HEK293 (cell line): ENCODE measurements around the gene SSPN.

Experiments
- GLI2 ChIP-seq: fragments of 450-650 bp; formaldehyde crosslinking; IDR thresholded peaks from 2 replicates; pipeline ENCODE4; 2017; ENCODE audit warnings: missing biosample characterization, missing genetic modification characterization, low read depth, borderline replicate concordance
- HOXD13 ChIP-seq: sonication (generic); formaldehyde crosslinking; IDR thresholded peaks from 2 replicates; pipeline ENCODE4 v1.8.0; 2022; ENCODE audit warnings: missing genetic modification reagents, borderline replicate concordance
- KLF8 ChIP-seq: fragments of 450-650 bp; formaldehyde crosslinking; IDR thresholded peaks from 2 replicates; pipeline ENCODE4 v1.5.1; 2016; ENCODE audit warnings: missing biosample characterization, missing genetic modification characterization
- OVOL3 ChIP-seq: fragments of 450-650 bp; formaldehyde crosslinking; IDR thresholded peaks from 2 replicates; pipeline ENCODE4 v1.5.1; 2016; ENCODE audit warnings: missing biosample characterization, missing genetic modification characterization
- SP2 ChIP-seq: fragments of 450-650 bp; formaldehyde crosslinking; IDR thresholded peaks from 2 replicates; pipeline ENCODE4 v1.5.1; 2016; ENCODE audit warnings: missing biosample characterization, missing genetic modification characterization
- YY2 ChIP-seq: fragments of 450-650 bp; formaldehyde crosslinking; IDR thresholded peaks from 2 replicates; pipeline ENCODE4 v1.5.1; 2016; ENCODE audit warnings: missing biosample characterization, missing genetic modification characterization
- ZBTB1 ChIP-seq: fragments of 450-650 bp; formaldehyde crosslinking; IDR thresholded peaks from 2 replicates; pipeline ENCODE4 v1.5.1; 2016; ENCODE audit warnings: missing biosample characterization, missing genetic modification characterization
- ZBTB21 ChIP-seq: fragments of 450-650 bp; formaldehyde crosslinking; IDR thresholded peaks from 2 replicates; pipeline ENCODE4 v1.5.1; 2017; ENCODE audit warnings: missing biosample characterization, missing genetic modification characterization
- ZBTB8A ChIP-seq: fragments of 450-650 bp; formaldehyde crosslinking; IDR thresholded peaks from 2 replicates; pipeline ENCODE4 v1.5.1; 2016; ENCODE audit warnings: missing biosample characterization, missing genetic modification characterization
- ZFP3 ChIP-seq: fragments of 450-650 bp; formaldehyde crosslinking; IDR thresholded peaks from 2 replicates; pipeline ENCODE4 v1.5.1; 2016; ENCODE audit warnings: low read depth, missing biosample characterization, missing genetic modification characterization
- ZNF10 ChIP-seq: fragments of 450-650 bp; formaldehyde crosslinking; IDR thresholded peaks from 2 replicates; pipeline ENCODE4 v1.5.1; 2017; ENCODE audit warnings: missing biosample characterization, missing genetic modification characterization
- ZNF133 ChIP-seq: fragments of 450-650 bp; formaldehyde crosslinking; IDR thresholded peaks from 2 replicates; pipeline ENCODE4 v1.5.1; 2016; ENCODE audit warnings: missing biosample characterization, missing genetic modification characterization
- ZNF184 ChIP-seq: fragments of 450-650 bp; IDR thresholded peaks from 2 replicates; pipeline ENCODE4 v1.5.1; 2018; ENCODE audit warnings: missing biosample characterization, mild to moderate bottlenecking, missing genetic modification characterization
- ZNF19 ChIP-seq: fragments of 450-650 bp; formaldehyde crosslinking; IDR thresholded peaks from 2 replicates; pipeline ENCODE4; 2016; ENCODE audit warnings: missing biosample characterization, missing genetic modification characterization, low read depth
- ZNF223 ChIP-seq: fragments of 450-650 bp; formaldehyde crosslinking; IDR thresholded peaks from 2 replicates; pipeline ENCODE4 v1.5.1; 2016; ENCODE audit warnings: missing biosample characterization, missing genetic modification characterization
- ZNF266 ChIP-seq: fragments of 450-650 bp; formaldehyde crosslinking; IDR thresholded peaks from 2 replicates; pipeline ENCODE4 v1.5.1; 2016; ENCODE audit warnings: missing biosample characterization, missing genetic modification characterization, low read depth
- ZNF311 ChIP-seq: fragments of 450-650 bp; formaldehyde crosslinking; IDR thresholded peaks from 2 replicates; pipeline ENCODE4 v1.5.1; 2017; ENCODE audit warnings: missing biosample characterization, missing genetic modification characterization, borderline replicate concordance
- ZNF521 ChIP-seq: fragments of 450-650 bp; formaldehyde crosslinking; IDR thresholded peaks from 2 replicates; pipeline ENCODE4 v1.5.1; 2017; ENCODE audit warnings: missing biosample characterization, mild to moderate bottlenecking, missing genetic modification characterization
- ZNF561 ChIP-seq: fragments of 450-650 bp; IDR thresholded peaks from 2 replicates; pipeline ENCODE4 v1.5.1; 2018; ENCODE audit warnings: missing biosample characterization, missing genetic modification characterization, borderline replicate concordance
- ZNF658 ChIP-seq: fragments of 450-650 bp; formaldehyde crosslinking; IDR thresholded peaks from 2 replicates; pipeline ENCODE4; 2016; ENCODE audit warnings: missing biosample characterization, missing genetic modification characterization
- ZNF701 ChIP-seq: fragments of 450-650 bp; formaldehyde crosslinking; IDR thresholded peaks from 2 replicates; pipeline ENCODE4 v1.5.1; 2016; ENCODE audit warnings: missing biosample characterization, missing genetic modification characterization
- ZNF830 ChIP-seq: fragments of 450-650 bp; IDR thresholded peaks from 2 replicates; pipeline ENCODE4 v1.5.0; 2018; ENCODE audit warnings: missing biosample characterization, missing genetic modification characterization, low read depth, mild to moderate bottlenecking, moderate library complexity
- ZSCAN16 ChIP-seq: fragments of 450-650 bp; formaldehyde crosslinking; IDR thresholded peaks from 2 replicates; pipeline ENCODE4 v1.5.1; 2016; ENCODE audit warnings: missing biosample characterization, missing genetic modification characterization
- ZSCAN23 ChIP-seq: fragments of 450-650 bp; formaldehyde crosslinking; IDR thresholded peaks from 2 replicates; pipeline ENCODE4 v1.5.1; 2016; ENCODE audit warnings: missing biosample characterization, missing genetic modification characterization
- TF ChIP-seq, protein P1 (sequence below): fragments of 450-650 bp; formaldehyde crosslinking; IDR thresholded peaks from 2 replicates; pipeline ENCODE4 v1.5.1; 2016; ENCODE audit warnings: missing biosample characterization, missing genetic modification characterization, borderline replicate concordance
- TF ChIP-seq, protein P2 (sequence below): fragments of 450-650 bp; formaldehyde crosslinking; IDR thresholded peaks from 2 replicates; pipeline ENCODE4 v1.5.1; 2017; ENCODE audit warnings: missing biosample characterization, missing genetic modification characterization
- TF ChIP-seq, protein P3 (sequence below): sonication (generic); formaldehyde crosslinking; IDR thresholded peaks from 2 replicates; pipeline ENCODE4 v1.8.1; 2022; ENCODE audit warnings: mild to moderate bottlenecking, moderate library complexity, missing genetic modification reagents
- TF ChIP-seq, protein P4 (sequence below): fragments of 450-650 bp; formaldehyde crosslinking; IDR thresholded peaks from 2 replicates; pipeline ENCODE4; 2016; ENCODE audit warnings: missing biosample characterization, missing genetic modification characterization
- TF ChIP-seq, protein P5 (sequence below): fragments of 450-650 bp; formaldehyde crosslinking; IDR thresholded peaks from 2 replicates; pipeline ENCODE4 v1.5.1; 2016; ENCODE audit warnings: missing biosample characterization, missing genetic modification characterization

The SSPN gene

DNA sequence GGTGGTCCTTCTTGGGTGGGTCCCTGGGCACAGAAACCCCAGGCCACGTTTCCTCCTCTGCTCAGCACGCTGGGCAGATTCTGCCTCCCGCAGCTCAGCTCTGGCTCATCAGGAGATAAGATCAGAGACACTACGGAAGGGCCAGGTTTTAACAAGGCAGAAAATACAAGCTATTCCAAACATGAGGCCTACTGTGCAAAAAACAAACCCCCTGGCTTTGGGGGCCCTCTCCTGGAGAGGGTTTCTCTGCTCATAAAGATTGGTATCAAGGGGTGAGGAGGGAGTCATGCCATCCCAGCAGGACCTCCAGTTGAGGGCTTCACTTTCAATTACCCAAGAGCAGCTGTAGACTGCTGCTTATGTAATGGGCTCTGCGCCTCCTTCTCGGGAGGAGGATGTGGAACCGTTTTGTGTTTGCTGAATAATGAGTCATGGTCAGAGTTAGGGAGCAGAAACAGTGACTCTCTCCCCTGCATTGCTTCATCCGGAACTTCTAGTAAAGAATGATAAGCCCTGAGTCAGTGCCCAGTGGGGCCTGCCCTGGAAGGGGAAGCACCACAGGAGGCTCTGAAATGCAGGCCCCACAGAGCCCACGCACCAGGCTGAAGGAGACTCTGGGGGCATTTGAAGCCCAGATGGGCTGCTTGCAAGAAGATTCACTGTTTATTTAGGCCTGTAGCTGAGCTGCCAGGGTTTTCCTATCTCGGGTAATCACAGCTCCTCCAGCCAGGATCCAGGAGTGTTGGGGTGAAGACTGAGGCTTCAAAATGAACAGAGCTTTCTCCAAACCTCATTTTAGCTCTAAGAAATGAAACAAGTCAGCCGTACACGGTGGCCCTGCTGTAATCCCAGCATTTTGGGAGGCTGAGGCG lies 79.3 kb downstream of the SSPN start (continued):
- TF ChIP-seq, protein P1, sequence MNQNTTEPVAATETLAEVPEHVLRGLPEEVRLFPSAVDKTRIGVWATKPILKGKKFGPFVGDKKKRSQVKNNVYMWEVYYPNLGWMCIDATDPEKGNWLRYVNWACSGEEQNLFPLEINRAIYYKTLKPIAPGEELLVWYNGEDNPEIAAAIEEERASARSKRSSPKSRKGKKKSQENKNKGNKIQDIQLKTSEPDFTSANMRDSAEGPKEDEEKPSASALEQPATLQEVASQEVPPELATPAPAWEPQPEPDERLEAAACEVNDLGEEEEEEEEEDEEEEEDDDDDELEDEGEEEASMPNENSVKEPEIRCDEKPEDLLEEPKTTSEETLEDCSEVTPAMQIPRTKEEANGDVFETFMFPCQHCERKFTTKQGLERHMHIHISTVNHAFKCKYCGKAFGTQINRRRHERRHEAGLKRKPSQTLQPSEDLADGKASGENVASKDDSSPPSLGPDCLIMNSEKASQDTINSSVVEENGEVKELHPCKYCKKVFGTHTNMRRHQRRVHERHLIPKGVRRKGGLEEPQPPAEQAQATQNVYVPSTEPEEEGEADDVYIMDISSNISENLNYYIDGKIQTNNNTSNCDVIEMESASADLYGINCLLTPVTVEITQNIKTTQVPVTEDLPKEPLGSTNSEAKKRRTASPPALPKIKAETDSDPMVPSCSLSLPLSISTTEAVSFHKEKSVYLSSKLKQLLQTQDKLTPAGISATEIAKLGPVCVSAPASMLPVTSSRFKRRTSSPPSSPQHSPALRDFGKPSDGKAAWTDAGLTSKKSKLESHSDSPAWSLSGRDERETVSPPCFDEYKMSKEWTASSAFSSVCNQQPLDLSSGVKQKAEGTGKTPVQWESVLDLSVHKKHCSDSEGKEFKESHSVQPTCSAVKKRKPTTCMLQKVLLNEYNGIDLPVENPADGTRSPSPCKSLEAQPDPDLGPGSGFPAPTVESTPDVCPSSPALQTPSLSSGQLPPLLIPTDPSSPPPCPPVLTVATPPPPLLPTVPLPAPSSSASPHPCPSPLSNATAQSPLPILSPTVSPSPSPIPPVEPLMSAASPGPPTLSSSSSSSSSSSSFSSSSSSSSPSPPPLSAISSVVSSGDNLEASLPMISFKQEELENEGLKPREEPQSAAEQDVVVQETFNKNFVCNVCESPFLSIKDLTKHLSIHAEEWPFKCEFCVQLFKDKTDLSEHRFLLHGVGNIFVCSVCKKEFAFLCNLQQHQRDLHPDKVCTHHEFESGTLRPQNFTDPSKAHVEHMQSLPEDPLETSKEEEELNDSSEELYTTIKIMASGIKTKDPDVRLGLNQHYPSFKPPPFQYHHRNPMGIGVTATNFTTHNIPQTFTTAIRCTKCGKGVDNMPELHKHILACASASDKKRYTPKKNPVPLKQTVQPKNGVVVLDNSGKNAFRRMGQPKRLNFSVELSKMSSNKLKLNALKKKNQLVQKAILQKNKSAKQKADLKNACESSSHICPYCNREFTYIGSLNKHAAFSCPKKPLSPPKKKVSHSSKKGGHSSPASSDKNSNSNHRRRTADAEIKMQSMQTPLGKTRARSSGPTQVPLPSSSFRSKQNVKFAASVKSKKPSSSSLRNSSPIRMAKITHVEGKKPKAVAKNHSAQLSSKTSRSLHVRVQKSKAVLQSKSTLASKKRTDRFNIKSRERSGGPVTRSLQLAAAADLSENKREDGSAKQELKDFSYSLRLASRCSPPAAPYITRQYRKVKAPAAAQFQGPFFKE (tag by site-specific recombination), result no peak
- TF ChIP-seq ZNF133 (tag by site-specific recombination) (no peak), ZNF184 (tag by site-specific recombination) (peak; percentile 87), ZNF521 (no peak), SP2 (tag by site-specific recombination) (peak; percentile 38), ZNF311 (tag by site-specific recombination) (no peak), ZBTB8A (tag by site-specific recombination) (peak; percentile 95), YY2 (tag by site-specific recombination) (no peak), ZBTB1 (tag by site-specific recombination) (no peak), HOXD13 (no peak), GLI2 (peak; percentile 77; the same call in 1 of the 2 replicates), ZFP3 (tag by site-specific recombination) (no peak), ZNF10 (peak; percentile 88), ZSCAN23 (tag by site-specific recombination) (peak; percentile 70), ZSCAN16 (tag by site-specific recombination) (no peak; the same call in 1 of the 2 replicates), ZNF830 (tag by site-specific recombination) (no peak), ZBTB21 (tag by site-specific recombination) (peak; percentile 88), ZNF561 (tag by site-specific recombination) (peak; percentile 99), ZNF658 (no peak), ZNF266 (tag by site-specific recombination) (no peak), ZNF701 (tag by site-specific recombination) (no peak), ZNF19 (tag by site-specific recombination) (no peak), OVOL3 (tag by site-specific recombination) (no peak), ZNF223 (no peak), KLF8 (tag by site-specific recombination) (no peak; the same call in 1 of the 2 replicates)
- TF ChIP-seq, protein P2, sequence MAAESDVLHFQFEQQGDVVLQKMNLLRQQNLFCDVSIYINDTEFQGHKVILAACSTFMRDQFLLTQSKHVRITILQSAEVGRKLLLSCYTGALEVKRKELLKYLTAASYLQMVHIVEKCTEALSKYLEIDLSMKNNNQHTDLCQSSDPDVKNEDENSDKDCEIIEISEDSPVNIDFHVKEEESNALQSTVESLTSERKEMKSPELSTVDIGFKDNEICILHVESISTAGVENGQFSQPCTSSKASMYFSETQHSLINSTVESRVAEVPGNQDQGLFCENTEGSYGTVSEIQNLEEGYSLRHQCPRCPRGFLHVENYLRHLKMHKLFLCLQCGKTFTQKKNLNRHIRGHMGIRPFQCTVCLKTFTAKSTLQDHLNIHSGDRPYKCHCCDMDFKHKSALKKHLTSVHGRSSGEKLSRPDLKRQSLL (tag by site-specific recombination), result 0 out of 2 replicates have a peak, but pooled peaks have one; percentile 25
- TF ChIP-seq, protein P3, sequence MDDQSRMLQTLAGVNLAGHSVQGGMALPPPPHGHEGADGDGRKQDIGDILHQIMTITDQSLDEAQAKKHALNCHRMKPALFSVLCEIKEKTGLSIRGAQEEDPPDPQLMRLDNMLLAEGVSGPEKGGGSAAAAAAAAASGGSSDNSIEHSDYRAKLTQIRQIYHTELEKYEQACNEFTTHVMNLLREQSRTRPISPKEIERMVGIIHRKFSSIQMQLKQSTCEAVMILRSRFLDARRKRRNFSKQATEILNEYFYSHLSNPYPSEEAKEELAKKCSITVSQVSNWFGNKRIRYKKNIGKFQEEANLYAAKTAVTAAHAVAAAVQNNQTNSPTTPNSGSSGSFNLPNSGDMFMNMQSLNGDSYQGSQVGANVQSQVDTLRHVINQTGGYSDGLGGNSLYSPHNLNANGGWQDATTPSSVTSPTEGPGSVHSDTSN (CRISPR knock-in tag), result no peak
- TF ChIP-seq, protein P4, sequence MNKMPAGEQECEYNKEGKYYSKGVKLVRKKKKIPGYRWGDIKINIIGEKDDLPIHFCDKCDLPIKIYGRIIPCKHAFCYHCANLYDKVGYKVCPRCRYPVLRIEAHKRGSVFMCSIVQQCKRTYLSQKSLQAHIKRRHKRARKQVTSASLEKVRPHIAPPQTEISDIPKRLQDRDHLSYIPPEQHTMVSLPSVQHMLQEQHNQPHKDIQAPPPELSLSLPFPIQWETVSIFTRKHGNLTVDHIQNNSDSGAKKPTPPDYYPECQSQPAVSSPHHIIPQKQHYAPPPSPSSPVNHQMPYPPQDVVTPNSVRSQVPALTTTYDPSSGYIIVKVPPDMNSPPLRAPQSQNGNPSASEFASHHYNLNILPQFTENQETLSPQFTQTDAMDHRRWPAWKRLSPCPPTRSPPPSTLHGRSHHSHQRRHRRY (tag by site-specific recombination), result no peak; the same call in 1 of the 2 replicates
- TF ChIP-seq, protein P5, sequence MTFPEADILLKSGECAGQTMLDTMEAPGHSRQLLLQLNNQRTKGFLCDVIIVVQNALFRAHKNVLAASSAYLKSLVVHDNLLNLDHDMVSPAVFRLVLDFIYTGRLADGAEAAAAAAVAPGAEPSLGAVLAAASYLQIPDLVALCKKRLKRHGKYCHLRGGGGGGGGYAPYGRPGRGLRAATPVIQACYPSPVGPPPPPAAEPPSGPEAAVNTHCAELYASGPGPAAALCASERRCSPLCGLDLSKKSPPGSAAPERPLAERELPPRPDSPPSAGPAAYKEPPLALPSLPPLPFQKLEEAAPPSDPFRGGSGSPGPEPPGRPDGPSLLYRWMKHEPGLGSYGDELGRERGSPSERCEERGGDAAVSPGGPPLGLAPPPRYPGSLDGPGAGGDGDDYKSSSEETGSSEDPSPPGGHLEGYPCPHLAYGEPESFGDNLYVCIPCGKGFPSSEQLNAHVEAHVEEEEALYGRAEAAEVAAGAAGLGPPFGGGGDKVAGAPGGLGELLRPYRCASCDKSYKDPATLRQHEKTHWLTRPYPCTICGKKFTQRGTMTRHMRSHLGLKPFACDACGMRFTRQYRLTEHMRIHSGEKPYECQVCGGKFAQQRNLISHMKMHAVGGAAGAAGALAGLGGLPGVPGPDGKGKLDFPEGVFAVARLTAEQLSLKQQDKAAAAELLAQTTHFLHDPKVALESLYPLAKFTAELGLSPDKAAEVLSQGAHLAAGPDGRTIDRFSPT (tag by site-specific recombination), result peak; percentile 72
